Measurements from ENCODE around the gene TTLL4.
"Not testable (repeated sequence)": the region's sequence is repeated elsewhere in the genome, so short reads cannot be mapped to it uniquely, and the experiment has no call there.

Gene TTLL4

DNA sequence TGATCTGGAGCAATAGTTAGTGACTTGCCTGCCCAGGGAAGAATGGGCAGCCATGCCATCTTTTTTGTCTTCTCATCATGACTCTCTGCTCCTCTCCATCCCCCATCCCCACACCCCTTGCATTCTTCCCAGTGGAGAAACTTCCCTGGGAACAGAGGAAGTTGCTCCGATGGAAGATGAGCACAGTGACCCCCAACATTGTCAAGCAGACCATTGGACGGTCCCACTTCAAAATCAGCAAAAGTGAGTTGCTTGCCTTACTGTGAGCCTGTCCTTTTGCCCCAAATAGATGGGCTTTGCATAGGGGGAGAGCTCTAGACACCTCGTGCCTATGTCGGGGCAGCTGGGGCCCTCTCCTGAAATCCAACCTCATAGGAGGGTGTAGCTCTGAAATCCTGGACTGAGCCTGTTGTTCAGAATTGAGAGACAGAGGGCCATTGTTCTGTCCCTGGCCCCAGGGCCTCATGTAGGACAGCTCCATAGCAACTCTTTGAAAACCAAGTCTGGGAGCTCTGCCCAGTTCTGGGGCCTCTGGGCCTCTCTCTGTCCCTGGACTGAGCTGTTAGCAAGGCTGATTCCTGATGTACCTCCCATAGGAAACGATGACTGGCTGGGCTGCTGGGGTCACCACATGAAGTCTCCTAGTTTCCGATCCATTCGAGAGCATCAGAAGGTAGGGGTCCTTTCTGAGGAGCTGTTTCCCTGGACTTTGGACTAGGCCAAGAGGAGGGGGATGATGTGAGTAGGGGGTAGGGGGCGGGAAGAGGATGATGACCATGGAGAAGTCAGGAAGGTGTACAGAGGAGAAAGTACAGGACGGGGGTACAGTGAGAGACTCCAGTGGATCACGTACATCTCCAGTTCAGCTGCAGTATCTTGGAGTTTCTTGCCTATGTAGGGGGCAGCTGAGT lies 35.2 kb downstream of the TTLL4 start:
- no peak for DNase-seq

- DNase-seq = no peak
Observed at GRCh38 chr2:218746470-218746795, 35.8 kb downstream of the TTLL4 start.

DNA sequence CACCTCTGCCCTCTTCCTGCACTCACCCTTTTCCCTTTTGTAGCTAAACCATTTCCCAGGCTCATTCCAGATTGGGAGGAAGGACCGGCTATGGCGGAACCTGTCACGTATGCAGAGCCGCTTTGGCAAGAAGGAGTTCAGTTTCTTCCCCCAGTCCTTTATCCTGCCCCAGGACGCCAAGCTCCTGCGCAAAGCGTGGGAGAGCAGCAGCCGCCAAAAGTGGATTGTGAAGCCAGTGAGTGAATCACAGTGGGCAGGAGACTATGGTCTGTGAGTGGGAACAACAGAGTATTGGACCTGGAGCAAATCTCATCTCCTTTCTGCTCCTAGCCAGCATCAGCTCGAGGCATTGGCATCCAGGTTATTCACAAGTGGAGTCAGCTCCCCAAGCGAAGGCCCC lies 36.3 kb downstream of the TTLL4 start:
- DNase-seq = no peak

DNA sequence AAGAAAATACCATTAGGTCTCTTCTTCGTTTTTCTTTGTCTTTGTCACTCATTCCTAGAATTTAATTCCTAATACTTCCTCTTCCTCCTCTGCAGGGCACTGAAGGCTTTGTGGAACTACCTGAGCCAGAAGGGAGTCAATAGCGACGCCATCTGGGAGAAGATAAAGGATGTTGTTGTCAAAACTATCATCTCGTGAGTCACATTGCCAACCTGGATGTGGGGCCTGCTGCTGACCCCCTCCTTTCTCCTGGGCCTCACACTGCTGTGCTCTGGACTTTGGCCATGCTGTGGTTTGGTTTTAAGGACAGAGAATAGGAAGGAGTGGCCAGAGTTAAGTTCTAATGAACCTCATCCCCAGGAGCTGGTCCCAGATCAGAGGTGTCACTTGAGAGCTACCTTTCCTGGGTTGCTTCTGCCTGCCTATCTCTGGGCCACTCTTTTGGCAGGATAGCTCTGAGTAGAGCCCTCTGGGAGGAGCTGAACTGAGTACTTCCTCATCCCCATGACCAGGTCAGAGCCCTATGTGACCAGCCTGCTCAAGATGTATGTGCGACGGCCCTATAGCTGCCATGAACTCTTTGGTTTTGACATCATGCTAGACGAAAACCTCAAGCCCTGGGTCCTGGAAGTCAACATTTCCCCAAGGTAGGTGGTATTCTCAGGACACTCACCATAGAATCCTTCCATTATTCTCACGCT lies 38.3 kb downstream of the TTLL4 start:
- DNase-seq = no peak

GRCh38 chr2:218754201-218754600 lies 43.6 kb downstream of the TTLL4 start:
- DNase-seq = no peak

GRCh38 chr2:218754781-218755180 lies 44.1 kb downstream of the TTLL4 start:
- DNase-seq = no peak

- no peak for DNase-seq
Observed at GRCh38 chr2:218755198-218755566, 44.5 kb downstream of the TTLL4 start.

- no peak for DNase-seq
Observed at GRCh38 chr2:218755567-218756404, 45.2 kb downstream of the TTLL4 start.

DNA sequence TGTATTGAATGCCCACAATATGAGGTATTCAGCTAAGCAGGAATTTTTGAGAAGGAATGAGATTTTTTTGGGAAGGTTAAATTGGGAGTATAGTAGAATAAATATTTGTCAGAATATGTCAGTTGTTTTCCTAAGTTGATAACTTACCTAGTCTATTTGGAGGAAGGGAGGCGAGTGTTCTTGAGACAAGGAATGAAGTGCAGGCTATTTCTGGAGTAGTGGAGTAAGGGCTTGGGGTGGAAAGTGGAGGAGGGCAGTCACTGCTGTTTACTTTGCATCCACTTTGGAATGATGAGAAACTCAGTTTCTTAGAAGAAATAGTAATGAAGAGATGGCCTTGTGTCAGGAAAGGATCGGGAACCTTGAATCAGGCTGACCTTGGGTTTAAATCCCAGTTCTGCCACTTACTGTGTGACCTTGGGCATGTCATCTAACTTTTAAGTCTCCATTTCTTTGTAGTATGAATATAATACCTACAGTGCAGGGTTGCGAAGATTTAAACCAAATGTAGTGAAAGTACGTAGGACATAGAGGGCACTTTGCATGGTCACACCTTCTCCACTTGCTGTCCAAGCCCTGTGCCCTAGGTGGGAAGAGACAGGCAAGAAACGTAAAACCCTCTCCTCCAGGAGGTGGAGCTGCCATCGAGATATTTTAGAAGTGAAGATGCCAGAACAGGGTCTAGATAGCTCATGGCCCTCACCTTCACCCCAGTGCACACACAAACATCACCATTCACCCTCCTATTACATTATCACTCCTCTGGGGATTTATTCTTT lies 46.2 kb downstream of the TTLL4 start:
- no peak for DNase-seq

- no peak for DNase-seq
Observed at GRCh38 chr2:218761795-218762194, 51.2 kb downstream of the TTLL4 start.

DNA sequence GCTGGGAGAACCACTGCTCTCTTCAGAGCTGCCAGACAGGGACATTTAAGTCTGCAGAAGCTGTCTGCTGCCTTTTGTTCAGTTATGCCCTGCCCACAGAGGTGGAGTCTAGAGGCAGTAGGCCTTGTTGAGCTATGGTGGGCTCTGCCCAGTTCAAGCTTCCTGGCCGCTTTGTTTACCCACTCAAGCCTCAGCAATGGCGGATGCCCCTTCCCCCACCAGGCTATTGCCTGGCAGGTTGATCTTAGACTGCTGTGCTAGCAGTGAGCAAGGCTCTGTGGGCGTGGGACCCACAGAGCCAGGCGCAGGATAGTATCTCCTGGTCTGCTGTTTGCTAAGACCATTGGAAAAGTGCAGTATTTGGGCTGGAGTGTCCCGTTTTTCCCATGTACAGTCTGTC lies 62.1 kb downstream of the TTLL4 start:
- not testable (repeated sequence) for DNase-seq

GRCh38 chr2:218773881-218774280 lies 63.2 kb downstream of the TTLL4 start:
- DNase-seq = no peak

DNA sequence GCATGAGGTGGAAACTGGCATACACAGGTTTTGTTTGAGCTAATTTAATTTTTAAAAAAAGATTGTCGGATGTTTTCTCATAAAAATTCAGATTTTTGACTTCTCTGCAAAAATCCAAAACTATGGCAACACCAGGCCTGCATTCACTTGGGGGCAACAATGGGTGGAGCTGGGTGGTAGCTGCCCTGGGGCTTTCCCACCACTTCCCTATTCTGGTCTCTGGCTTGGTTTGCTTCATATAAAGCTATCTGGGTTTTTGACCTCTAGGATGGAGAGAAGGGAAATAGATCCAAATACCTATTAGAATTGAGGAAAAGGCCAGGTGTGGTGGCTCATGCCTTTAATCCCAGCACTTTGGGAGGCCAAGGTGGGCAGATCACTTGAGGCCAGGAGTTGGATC lies 65.9 kb downstream of the TTLL4 start:
- DNase-seq = no peak

GRCh38 chr2:218777276-218777990 lies 66.8 kb downstream of the TTLL4 start:
- DNase-seq = no peak

DNA sequence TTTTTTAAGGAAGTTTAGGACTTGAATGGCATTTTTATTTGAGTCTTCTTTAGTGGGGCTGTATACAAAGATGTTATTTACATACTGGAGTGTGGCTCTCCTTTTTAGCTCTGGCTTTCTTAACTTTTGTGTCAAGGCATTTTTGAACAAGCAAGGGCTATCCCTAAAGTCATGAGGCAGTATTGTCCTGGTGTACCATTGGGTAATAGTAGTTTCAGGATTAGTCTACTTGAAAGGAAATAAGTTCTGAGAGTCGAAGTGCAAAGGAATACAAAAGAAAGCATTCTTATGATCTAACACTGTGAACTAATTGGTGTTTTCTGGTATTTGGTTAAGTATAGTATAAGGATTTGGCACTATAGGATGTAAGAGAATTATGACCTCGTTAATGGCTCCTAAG lies 69.4 kb downstream of the TTLL4 start:
- DNase-seq = no peak

DNA sequence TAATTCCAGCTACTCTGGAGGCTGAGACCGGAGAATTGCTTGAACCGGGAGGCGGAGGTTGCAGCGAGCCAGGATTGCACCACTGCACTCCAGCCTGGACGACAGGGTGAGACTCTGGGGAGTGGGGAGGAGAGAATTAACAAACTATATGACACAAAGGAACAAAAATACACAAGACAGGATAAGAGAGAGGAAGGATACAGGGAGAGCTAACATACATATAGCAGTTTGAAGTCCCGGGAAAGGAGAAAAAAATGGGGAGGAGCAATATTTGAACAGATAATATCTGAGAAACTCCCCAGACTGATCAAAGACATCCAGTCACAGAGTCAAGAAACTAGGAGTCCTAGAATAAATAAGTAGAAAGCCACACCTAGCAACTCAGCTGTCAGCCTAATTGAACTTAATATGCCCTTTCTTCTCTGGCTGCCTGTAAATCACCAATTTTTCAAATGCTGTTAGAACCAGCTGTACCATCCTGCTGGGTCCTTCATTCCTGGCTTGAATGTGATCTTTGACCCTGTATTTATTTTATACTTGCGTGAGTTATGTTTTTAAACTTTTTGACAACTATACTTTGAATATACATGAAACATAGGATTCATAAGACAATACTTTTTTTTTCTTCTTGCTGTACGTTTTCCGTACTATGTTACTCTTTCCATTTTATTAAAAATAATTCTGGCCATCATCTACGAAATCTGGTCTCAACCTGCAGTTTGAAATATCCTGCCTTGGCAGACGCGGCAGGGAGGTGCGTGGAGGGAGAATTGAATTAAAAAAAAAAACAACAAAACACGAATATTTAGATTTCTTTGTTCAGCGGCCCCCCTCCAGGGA lies 70.4 kb downstream of the TTLL4 start:
- DNase-seq = peak; percentile 15

DNA sequence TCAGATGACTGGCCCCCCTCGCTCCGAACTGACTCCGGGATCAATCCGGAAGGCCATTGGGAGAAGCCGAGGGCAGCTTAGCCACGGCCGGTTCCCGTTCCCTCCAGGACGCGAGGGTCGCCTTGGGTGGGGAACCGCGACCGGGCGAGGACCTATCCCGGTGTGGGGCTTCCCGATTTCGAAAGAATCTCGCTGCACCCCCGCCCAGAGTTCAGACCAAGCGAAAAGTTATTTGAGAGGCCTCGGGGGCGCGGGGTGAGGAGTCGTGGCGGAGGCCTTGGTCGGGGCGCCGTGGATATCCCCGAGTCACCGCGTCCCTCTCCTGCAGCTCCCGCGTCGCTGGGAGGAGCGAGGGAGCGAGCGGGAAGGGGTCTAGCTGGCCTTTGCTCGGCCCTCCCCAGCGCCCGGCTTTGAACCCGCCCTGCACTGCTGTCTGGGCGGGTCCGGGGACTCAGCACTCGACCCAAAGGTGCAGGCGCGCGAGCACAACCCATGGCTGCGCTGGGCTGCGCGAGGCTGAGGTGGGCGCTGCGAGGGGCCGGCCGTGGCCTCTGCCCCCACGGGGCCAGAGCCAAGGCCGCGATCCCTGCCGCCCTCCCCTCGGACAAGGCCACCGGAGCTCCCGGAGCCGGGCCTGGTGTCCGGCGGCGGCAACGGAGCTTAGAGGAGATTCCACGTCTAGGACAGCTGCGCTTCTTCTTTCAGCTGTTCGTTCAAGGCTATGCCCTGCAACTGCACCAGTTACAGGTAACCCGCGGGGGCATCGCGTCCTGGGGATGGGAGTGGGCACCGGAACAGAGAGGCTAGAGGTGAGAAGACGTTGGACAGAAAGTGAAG lies 71.3 kb downstream of the TTLL4 start, which contains the start of gene CYP27A1:
Gene CYP27A1, plus strand, starts transcription at position 457 of the 837 bp plus-strand sequence. Its CDS starts 36 bp downstream, at position 493.
- DNase-seq = no peak

DNA sequence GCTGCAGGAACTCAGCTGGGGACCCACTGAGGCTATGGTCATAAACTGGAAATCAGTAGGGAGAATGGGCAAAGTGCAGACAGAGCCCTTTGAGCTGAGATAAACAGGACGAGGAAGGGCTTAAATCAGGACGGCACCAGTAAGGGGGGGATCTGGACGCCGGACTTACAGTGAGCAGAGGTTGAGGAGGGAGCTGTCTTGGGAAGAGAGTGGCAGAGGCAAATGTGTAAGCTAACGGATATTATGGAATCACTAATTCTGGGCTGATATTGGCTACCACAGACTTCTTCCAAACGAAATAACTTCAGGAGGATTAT lies 71.9 kb downstream of the TTLL4 start:
- no peak for DNase-seq

DNA sequence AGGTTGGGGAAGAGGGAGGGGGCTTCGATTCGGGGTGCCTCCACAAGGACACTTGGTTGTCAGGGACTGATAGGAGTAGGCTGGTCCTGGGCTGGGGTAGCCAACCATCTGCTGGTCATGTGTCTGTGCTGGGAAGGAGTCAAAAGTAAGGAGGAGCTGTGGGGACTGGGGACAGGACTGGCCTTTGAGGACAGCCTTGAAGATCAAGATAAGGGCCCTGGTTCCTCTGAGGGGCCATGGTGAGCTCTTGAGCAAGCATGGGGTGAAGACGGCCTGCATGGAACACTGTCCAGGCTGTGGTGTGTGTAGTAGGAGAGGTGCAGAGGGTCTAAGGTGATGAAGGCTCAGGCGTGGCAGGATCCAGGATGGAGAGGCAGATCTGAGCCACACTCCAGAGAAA lies 73.1 kb downstream of the TTLL4 start:
- no peak for DNase-seq

GRCh38 chr2:218785103-218785502 lies 74.5 kb downstream of the TTLL4 start:
- DNase-seq = no peak
